HT1080 (cell line): ENCODE data around the gene AMN1. TPM values are rescaled to one million over a fixed set of nuclear protein-coding genes. Genes with fewer than 3 reads are reported as not detected.
A peak's percentile ranks its signal among the peaks of the same experiment; 100 is the strongest.
"Not testable (repeated sequence)": the region's sequence is repeated elsewhere in the genome, so short reads cannot be mapped to it uniquely, and the experiment has no call there.

Experiments
- DNase-seq: peaks from one replicate; pipeline ENCODE4 v3.0.0-alpha.2; 2015; ENCODE audit warnings: low read depth
- total RNA-seq: library from RNA; depleted of rRNA; stranded (reverse); fragments of >200 nt; shearing (Covaris generic); gene quantifications from 2 replicates; pipeline ENCODE4 v1.2.3, GENCODE V29; 2014

AMN1 gene
- total RNA-seq, 1 experiment from 2014 or later = 18.1 TPM

DNA sequence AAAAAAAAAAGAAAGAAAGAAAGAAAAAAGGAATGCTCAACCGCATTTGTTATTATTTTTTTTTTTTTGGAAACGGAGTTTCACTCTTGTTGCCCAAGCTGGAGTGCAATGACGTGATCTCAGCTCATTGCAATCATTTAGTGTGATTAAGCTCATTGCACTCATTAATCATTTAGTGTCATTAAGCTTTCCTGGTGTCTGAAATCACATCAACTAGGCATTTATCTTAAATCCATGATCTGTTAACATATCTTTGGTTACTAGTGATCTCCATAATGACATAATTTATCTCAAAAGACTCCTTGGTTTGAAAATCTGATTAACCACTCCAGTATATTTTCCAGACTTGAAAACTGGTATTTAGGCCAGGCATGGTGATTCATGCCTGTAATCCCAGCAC lies 43.0 kb downstream of the AMN1 start:
- DNase-seq = no peak

DNA sequence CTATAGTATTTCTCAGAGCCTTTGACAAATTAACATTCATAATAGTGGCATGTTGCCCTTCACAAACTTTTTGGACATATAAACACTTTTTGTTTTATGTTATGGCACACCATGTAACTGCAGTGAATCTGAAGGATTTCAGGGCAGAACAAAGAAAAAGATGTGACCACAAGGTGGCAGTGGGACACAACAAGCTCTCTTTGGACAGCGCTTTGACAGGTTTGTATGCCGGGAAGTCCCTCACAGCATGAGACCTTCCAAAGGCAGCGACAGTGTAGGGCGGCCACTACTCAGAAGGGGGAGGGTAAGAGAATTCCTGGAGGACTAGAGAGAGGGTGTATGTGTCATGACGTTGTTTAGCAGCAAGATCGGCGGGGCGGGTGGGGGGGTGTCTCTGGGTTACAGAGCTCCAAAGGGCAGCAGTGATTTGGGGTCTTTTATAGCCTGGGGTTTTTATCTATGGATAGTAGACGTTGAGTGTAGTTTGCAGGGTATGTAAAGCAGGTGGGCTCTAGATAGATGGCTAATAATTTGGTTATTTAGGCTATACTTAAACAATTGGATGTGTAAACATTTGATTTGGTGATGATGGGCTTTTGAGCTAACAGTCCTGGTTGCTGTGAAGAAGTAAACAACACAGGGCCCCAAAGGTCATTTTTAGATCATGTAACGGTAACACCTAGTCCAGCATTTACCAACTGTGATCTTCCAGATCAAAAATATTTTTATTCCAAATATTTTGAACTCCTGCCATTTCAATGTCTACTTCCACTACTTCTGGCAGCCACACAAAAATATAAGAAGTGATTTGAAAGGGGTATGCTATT lies 46.5 kb downstream of the AMN1 start:
- DNase-seq = peak; percentile 88

DNA sequence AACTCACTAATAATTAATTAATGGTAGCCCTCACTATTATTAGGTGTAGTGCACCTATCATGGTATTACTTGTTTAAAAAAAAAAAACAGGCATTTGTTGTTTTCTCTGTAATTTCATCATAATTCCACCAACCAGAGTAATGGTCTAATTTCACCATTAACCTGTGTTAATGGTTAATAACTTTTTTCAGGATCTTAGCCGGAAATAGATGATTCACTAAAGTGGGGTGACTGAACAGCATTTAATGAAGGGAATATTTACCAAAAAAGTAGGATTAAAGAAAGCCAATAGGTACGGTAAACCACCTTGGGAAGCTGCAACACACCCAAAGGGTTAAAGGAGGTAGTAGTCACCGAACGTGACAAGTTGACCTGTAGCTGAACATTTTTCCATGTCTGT lies 56.3 kb downstream of the AMN1 start:
- no peak for DNase-seq

DNA sequence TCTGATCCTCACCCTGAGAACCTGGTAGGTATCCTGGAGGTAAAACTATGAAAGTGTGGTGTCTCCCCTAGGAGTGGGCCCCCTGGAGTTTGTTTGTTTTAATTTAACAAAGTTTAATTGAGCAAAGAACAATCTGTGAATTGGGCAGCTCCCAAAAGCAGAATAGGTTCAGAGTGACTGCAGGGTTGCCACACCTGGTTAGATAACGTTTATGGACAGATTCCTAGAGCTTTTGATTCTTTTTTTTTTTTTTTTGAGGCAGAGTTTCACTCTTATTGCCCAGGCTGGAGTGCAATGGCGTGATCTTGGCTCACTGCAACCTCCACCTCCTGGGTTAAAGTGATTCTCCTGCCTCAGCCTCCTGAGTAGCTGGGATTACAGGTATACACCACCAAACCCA lies 59.2 kb downstream of the AMN1 start:
- not testable (repeated sequence) for DNase-seq

DNA sequence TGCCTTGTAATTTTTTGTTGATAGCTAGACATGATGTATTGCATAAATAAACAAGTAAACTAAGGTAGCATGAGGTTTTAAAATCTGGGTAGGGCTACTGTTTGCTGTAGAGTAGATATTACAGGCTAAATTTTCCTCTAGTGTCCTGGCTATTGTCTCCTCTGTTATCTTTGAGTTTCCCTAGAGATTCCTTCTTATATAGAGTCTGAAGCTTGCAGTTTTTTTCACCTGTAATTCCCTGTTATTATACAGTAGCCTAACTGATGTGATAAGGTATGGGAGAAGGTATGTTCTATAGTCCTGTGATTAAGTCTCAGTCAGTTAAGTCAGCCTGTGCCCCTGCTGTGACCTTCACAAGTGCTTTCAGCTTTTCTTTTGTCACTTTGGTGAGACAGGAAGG lies 59.8 kb downstream of the AMN1 start:
- no peak for DNase-seq

DNA sequence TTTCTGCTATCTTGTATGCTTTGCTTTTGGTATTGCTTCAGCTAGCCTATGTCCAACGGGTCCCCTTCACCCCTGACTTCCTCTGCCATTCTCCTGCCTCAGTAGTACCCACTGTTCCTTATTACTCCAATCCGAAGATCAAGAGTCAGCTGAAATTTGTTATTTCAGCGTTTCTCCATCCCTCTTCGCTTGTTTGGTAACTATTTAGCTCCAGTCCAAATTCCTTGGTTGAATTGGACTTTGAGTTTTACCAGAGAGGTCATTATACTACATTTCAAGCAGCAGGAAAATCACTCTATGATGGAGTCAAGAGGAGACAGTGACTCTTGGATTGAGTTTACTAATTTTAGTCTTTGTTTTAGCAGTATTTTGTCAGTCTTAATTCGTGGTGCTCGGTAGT lies 64.8 kb downstream of the AMN1 start:
- no peak for DNase-seq

DNA sequence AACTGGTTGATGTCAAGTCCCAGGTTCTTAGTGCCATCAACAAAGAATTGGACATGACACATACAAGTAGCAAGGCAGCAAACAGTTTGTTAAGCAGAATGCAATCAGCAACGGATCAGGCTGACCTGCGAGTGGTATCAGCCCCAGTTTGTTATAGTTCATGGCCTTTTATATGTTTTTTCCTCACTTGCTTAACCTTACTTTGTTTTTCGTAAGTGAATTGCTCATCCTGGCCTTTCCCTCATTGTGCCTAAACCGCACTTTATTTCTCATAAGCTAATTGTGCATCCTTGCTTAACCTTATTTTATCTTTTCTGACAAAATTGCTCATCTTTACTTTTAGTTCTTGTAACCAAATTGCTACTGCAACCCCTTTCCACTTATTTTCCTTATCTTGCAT lies 65.2 kb downstream of the AMN1 start:
- no peak for DNase-seq

DNA sequence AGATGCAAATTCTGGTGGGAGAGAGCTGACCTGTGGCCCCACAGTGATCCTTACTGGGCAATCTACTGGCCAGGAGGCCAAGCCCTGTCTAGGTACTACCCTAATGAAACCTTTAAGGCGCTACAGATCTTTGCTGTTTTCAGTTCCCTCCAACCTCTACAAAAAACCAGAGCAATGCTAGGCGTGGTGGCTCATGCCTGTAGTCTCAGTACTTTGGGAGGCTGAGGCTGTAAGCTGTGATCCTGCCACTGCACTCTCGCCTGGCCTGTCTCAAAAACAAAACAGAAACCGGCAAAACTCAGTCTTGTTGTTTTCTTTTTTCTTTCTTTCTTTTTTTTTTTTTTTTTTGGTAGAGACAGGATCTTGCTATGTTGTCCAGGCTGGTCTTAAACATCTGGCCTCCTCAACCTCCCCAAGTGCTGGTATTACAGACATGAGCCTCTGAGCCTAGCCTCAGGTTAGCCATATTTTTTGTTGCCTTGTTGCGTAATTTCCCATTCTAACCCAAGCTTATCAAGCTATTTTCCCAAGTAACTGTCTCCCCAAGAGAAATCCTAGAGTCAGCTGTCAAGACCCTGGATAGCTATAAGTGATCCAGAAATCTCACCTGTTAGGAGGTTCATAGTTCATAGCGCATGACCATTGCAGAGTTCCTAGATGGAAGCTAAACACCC lies 66.5 kb downstream of the AMN1 start:
- DNase-seq = no peak

DNA sequence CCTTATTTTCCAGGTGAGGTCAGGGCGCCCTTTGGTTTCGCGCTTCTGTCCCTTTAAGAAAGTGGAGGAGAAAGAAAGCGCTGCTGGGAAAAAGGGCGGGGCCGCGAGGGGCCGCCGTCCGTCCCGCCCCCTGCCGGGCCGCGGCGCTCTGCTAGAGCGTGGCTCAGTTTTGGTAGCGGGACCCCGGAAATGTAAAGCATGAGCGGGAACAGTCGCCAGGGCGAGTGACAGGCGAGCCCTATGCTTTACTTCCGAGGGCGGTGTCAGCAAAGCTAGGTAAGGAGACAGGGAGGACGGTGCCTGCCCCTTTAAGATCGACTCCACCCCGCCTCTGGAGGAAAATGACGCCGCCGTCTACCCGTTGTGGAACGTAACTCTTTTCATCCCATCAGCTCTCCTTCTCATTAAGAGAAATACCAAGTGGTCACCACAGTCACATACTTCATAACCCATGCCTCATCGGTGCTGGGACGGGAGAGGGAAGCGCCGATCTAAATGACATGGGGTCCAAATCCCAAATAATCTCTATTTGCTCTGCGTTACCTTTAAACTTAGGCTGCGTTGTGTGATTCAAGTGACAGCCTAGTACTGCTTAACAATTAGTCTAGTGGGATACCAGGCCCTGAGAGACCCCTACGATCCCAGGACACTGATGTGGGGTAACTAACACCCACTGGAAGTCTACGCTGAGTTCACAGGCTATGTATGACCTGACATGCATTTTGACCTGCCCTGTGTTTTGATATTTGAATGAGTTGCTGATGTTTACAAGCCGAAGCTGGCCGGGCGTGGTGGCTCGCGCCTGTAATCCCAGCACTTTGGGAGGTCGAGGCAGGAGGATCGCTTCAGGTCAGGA lies 69.5 kb downstream of the AMN1 start, which contains the start of gene ETFBKMT:
Gene ETFBKMT (plus strand): TSS at position 602 of the 856 bp plus-strand sequence. CDS start 2,266 bp downstream, outside the sequence.
- DNase-seq = peak; percentile 95

DNA sequence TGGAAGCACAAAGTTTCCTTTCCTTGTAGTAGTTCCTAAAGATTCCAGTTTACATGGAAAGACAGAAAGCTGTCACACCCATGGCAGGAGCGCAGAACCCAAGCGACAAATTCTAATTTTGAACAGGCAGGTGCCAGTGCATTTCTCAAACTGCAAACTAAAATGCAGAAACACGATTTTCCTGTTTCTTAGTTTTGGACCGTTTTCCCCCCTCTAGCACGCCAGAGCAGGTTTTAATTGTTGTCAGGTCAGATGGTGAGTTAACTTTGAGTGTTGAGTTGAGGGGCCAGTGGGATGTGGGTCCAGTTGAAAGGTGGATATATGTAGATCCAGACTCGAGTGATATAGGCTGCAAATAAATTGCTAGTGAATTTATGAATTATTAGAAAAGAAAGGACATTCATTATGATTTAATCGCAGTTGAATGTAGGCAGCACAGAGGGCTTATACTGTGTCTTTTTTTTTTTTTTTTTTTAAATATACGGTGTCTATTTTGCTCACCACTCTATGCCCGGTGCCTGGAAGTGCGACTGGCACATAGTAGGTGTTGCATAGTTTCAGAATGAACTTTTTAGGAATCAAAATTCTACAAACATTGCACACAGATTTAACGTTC lies 70.2 kb downstream of the AMN1 start:
- DNase-seq = no peak

DNA sequence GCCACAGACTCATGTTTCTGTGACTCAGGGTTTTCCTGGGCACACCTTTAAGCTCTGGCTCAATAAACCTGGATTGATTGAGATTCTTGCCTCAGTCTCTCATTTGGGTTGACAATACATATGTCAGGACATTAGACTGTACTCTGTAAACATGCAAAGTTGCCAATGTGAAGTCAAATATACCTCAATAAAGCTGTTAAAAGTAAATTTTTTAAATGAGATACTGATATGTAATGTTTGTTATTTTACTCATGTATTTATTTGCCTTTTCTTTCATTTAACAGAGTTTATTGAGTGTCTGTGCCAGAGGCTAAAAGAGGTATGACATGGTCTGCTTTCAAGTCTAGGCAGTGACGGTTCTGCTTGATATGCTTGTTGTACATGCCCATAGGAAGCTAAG lies 73.0 kb downstream of the AMN1 start:
- no peak for DNase-seq

DNA sequence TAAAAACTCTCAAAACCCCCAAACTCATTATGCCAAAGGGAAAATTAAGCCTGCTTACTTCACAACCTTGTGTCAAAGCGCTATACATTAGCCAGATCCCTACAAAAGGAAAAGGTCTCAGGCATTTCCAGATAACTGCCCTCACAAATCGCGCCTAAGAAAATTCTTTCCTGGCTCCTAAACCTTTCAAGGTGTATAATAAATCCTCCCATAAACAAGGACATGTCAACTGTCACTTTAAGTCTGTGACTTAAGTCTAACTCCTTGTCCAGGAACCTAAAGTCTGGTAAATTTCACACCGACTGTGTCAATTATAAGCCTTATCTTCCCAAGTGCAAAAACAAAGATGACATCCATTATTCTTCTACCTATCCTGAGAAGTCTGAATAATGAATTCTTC lies 73.6 kb downstream of the AMN1 start:
- no peak for DNase-seq

DNA sequence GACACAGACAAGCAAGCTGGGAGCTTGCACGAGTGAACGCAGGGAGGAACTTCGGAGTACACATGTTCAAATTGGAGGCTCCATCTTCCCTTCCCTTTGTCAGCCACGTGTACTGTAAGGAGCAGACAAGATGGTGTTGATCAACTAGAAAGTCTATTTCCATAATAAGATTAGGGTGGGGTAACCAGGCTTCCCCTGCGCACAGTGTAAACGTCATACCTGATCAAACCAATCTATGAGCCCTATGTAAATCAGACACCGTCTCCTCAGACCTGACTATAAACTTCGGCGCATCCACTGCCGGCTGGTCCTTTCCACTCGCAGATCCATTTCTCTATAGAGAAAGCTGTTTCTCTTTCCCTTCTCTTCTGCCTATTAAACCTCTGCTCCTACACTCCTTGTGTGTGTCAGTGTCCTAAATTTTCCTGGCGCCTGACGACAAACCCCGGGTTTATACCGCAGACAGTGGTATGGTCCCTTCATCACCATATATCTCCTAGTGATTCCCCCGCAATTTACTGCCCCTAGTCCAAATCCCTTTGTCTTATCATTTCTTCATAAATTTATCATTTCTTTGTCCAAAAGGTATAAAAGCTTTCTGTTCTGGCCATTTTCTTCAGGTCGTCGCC lies 76.8 kb downstream of the AMN1 start:
- DNase-seq = no peak

DNA sequence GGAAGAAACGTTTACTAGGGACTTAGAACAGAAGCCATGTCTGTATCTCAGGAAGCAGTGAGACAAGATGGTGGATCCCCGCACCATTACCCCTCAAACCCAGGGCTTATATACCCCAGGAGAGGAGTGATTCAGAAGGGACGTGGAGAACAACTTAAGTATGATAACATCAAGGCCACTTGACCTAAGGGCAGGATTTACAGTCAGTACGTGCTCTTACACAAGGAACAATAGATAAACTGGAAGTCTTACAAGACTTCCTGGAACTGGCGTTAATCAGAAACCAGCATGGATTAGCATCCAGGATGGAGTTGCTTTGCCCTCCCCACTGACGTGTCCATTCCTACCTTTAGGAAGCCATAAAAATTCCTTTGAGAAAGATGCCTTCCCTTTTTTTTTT lies 77.9 kb downstream of the AMN1 start:
- DNase-seq = no peak

DNA sequence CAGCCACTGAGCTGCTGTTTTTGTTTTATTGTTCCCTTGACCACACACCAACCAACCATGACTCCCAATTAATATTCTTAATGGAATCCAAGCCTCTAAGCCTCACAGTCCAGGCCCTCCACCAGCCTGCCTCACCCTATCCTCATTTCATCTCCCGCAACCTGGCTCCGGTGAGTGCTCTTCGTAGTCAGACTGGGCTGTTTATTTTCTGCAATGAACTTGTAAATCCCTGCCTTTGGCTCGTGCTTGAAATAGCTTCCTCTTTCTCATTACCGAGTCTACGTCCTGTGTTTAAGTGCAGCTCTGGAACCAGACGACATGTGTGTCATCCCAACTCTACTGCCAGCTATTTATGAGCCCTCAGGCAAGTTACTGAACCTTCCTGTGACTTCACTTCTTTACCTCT lies 81.7 kb downstream of the AMN1 start:
- DNase-seq = no peak

DNA sequence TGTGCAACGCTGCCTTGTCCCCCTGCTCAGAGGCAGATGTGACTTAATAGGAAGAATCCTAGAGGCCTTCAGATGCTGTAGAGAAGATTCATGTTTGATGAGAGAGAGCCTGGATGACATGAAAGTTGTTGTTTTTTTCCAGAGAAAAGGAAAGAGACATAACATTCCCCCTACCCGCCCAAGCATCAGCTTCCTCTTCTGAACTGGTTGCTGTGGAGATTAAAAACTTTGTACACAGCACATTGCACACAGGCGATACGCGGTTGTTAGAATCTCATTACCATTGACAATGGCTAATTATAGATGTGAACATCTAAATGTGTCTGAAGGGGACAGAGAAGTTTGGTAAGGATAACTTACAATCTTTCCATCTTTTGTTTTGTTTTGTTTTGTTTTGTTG lies 82.9 kb downstream of the AMN1 start:
- no peak for DNase-seq

DNA sequence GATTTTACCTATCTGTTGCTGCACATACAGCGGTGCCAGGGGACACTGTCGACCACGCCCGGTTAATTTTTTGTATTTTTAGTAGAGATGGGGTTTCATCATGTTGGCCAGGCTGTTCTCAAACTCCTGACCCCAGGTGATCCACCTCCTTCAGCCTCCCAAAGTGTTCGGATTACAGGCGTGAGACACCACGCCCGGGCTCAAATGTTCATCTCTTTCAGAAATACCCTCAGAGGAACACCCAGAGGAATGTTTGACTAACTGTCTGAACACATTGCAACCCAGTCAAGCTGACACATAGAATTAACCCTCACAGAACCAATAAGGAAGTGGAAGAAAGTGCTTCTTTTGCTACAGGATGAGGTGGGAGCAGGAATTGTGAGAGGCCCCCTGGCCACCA lies 84.3 kb downstream of the AMN1 start:
- DNase-seq = no peak

DNA sequence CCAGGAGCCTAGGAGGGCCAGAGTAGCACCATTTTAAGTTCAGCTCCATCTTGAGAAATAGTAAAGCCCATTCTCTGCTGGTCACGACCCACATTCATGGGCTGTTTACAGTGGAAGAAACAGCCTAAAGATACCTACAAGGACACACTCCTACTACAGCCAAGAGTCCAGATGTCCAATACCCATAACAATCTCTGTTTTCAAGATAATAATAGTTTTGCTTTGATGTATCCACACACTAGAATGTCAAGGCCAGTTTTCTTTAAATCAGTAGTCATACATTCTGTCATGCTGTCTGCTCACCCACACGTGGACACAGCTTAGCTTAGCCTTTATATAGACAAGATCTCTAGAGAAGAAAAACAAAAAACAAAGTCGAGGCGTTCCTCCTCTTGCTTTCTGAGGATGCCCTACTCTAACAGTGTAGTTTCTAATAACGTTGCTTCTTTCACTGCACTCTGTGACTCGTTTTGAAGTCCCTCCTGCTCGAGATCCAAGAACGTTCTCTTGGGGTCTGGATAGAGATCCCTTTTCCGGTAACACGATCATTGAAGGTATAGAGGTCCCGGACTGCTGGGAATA lies 87.2 kb downstream of the AMN1 start:
- DNase-seq = no peak

DNA sequence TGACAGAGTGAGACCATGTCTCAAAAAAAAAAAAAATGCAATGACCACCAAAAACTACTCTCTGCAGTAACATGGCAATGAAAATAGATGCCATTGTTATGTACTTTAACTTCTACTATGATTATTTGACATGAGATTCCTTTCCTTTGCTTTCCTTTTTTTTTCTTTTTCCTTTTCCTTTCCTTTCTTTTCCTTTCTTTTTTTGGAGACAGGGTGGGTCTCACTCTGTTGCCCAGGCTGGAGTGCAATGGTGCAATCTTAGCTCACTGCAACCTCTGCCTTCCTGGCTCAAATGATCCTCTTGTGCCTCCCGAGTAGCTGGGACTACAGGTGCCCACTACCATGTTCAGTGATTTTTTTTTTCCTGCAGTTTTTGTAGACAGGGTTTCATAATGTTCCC lies 94.2 kb downstream of the AMN1 start:
- no peak for DNase-seq

DNA sequence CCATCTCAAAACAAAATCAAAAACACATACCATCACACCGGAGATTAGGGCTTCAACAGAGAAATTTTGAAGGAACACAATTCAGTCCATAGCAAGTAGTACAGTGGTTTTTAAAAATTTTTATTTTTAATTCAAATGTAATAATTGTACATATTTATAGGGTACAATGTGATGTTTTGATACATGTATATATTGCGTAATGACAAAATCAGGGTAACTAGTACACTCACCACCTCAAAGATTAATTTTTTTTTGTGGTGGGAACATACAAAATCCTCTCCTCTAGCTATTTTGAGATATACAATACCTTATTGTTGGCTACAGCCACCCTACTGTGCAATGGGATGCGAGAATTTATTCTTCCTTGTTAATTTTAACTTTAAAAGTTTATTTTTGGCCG lies 95.4 kb downstream of the AMN1 start:
- DNase-seq = no peak

DNA sequence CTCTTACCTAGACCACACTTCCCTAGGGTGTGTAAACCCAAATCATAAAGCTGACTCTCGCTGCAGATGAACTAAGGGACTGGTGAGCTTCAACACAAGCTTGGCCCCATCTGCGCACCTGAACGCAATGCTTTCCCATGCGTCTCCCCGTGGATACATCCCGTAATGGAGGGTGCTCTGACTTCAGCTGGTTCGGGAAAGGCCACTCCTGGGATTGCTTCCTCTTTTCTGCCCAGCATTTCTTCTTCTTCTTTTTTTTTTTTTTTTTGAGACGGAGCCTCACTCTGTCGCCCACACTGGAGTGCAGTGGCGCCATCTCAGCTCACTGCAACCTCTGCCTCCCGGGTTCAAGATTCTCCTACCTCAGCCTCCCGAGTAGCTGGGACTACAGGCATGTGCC lies 97.0 kb downstream of the AMN1 start:
- DNase-seq = no peak
